K562 (cell line): ENCODE results near the gene ATP9A. TPM values are rescaled to one million over a fixed set of nuclear protein-coding genes. Genes with fewer than 3 reads are reported as not detected.

Experiments used
- CC2D1A ChIP-seq: fragments of 450-650 bp; IDR thresholded peaks from 2 replicates; pipeline ENCODE4 v1.6.1; 2017; ENCODE audit warnings: mild to moderate bottlenecking
- MYBL2 ChIP-seq, 2 experiments: fragments of 450-650 bp in 1 of 2; sonication (generic) in 1 of 2; formaldehyde crosslinking in 1 of 2; IDR thresholded peaks; 2 replicates each; pipeline versions ENCODE4 v1.6.1 to v1.8.1; 2017 to 2022; ENCODE audit warnings: borderline replicate concordance in 1 of 2, inconsistent platforms in 1 of 2, low read depth in 1 of 2, mild to moderate bottlenecking in 1 of 2, missing genetic modification reagents in 1 of 2, moderate library complexity in 1 of 2
- RB1 ChIP-seq: fragments of 450-650 bp; IDR thresholded peaks from 2 replicates; pipeline ENCODE4 v1.6.1; 2017; ENCODE audit warnings: low read depth, mild to moderate bottlenecking
- SRSF7 ChIP-seq: fragments of 200-400 bp; formaldehyde crosslinking; optimal IDR thresholded peaks from 2 replicates; pipeline ENCODE3; 2017; ENCODE audit warnings: mild to moderate bottlenecking, low read depth, low read length
- TAF1 ChIP-seq: IDR thresholded peaks from 2 replicates; pipeline ENCODE4 v1.6.1; 2011; ENCODE audit warnings: mild to moderate bottlenecking, low read length, moderate library complexity; ENCODE audit not compliant: insufficient read depth, control insufficient read depth, severe bottlenecking; ENCODE audit errors: extremely low read depth
- TCF3 ChIP-seq: sonication (generic); formaldehyde crosslinking; IDR thresholded peaks from 2 replicates; pipeline ENCODE4 v1.4.0; 2020; ENCODE audit warnings: mild to moderate bottlenecking, missing genetic modification reagents
- TCF7 ChIP-seq: sonication (generic); IDR thresholded peaks from 2 replicates; pipeline ENCODE4 v1.6.1; 2016; ENCODE audit warnings: antibody characterized with exemption, borderline replicate concordance
- TRIM28 ChIP-seq: fragments of 450-650 bp; IDR thresholded peaks from 2 replicates; pipeline ENCODE4 v1.6.1; 2017
- ZFPM2 ChIP-seq: fragments of 250-450 bp; sonication (Bioruptor Pico); IDR thresholded peaks from 2 replicates; pipeline ENCODE4 v1.5.1; 2022; ENCODE audit warnings: mild to moderate bottlenecking
- ZNF347 ChIP-seq: fragments of 450-650 bp; formaldehyde crosslinking; IDR thresholded peaks from 2 replicates; pipeline ENCODE4 v1.4.0; 2020; ENCODE audit warnings: low read depth, mild to moderate bottlenecking, moderate library complexity
- polyA plus RNA-seq, 8 experiments: library from polyadenylated mRNA; depleted of rRNA in 4 of 8; stranded (reverse) in 5 of 8; unstranded in 3 of 8; fragments of >200 nt; fragmentation: Nextera tagmentation in 2 of 8; fragmentation: Illumina TruSeq in 1 of 8; extraction: Ambion mirVana in 2 of 8; extraction: Trizol in 1 of 8; gene quantifications; 2 replicates each; pipeline versions ENCODE4 v1.2.1 to v1.2.3, GENCODE V29; 2011 to 2014; ENCODE audit warnings: inconsistent platforms in 1 of 8, missing spikeins in 1 of 8
- total RNA-seq, 7 experiments: library from RNA; depleted of rRNA in 6 of 7; stranded (reverse); fragments of >200 nt in 6 of 7; fragmentation: Illumina TruSeq in 2 of 7; extraction: Trizol in 2 of 7; gene quantifications; 2 replicates each; pipeline versions ENCODE4 v1.2.1 to v1.2.3, GENCODE V29; 2011 to 2021; ENCODE audit warnings: low replicate concordance in 1 of 7
- TF ChIP-seq, protein P1 (sequence below): IDR thresholded peaks from 2 replicates; pipeline ENCODE4 v1.6.1; 2011; ENCODE audit not compliant: insufficient read length; ENCODE audit errors: extremely low read depth
- TF ChIP-seq, protein P2 (sequence below), 2 experiments: fragments of 150-350 bp in 1 of 2; IDR thresholded peaks; 2 replicates each; pipeline ENCODE4 v1.6.1; 2012 to 2016; ENCODE audit warnings: low read depth in 2 of 2, low read length in 2 of 2, mild to moderate bottlenecking in 1 of 2, moderate library complexity in 1 of 2
- TF ChIP-seq, protein P3 (sequence below), 2 experiments: fragments of 450-650 bp in 1 of 2; sonication (generic) in 1 of 2; formaldehyde crosslinking in 1 of 2; IDR thresholded peaks; 2 replicates each; pipeline versions ENCODE4 v1.7.1 to v1.9.0; 2016 to 2022; ENCODE audit warnings: inconsistent platforms in 1 of 2, mild to moderate bottlenecking in 1 of 2, missing genetic modification reagents in 1 of 2

The ATP9A gene
- total and polyA plus RNA-seq, 9 of the 15 experiments (the other 6 are each of a cell fraction or from before 2014, with no cell fraction given) = 0.18 to 0.62 (median 0.29) TPM

DNA sequence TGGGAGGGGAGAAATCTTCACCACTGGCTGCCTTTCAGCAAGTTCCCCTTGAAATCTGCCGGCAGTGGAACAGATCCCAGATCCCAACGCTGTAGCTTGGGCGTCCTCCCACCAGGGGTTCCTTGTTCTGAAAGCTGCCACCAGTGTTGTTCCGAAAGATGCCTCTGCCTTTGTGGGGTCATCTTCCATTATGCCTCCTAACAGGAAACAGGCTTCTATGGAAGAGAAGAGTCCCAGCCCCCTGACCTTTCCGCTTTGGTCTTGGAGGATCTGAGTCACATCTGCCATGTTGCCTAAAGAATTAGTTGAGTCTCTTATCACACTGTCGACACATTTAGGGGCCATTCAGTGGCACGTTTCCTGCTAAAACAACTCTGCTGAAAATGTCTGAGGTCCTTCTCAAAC, 168.2 kb downstream of the ATP9A start (continued):
- TF ChIP-seq MYBL2 (IDR thresholded peaks at IDR 0.05; ENCODE audit: low read depth) (no peak), MYBL2 (CRISPR knock-in tag; IDR thresholded peaks at IDR 0.05; ENCODE audit: borderline replicate concordance) (no peak), ZFPM2 (no peak), CC2D1A (no peak), TCF7 (no peak), RB1 (no peak), TCF3 (peak; percentile 82), TAF1 (no peak), TRIM28 (no peak), ZNF347 (CRISPR knock-in tag) (no peak), SRSF7 (no peak)
- TF ChIP-seq, protein P1, sequence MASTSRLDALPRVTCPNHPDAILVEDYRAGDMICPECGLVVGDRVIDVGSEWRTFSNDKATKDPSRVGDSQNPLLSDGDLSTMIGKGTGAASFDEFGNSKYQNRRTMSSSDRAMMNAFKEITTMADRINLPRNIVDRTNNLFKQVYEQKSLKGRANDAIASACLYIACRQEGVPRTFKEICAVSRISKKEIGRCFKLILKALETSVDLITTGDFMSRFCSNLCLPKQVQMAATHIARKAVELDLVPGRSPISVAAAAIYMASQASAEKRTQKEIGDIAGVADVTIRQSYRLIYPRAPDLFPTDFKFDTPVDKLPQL = no peak
- TF ChIP-seq, protein P2, sequence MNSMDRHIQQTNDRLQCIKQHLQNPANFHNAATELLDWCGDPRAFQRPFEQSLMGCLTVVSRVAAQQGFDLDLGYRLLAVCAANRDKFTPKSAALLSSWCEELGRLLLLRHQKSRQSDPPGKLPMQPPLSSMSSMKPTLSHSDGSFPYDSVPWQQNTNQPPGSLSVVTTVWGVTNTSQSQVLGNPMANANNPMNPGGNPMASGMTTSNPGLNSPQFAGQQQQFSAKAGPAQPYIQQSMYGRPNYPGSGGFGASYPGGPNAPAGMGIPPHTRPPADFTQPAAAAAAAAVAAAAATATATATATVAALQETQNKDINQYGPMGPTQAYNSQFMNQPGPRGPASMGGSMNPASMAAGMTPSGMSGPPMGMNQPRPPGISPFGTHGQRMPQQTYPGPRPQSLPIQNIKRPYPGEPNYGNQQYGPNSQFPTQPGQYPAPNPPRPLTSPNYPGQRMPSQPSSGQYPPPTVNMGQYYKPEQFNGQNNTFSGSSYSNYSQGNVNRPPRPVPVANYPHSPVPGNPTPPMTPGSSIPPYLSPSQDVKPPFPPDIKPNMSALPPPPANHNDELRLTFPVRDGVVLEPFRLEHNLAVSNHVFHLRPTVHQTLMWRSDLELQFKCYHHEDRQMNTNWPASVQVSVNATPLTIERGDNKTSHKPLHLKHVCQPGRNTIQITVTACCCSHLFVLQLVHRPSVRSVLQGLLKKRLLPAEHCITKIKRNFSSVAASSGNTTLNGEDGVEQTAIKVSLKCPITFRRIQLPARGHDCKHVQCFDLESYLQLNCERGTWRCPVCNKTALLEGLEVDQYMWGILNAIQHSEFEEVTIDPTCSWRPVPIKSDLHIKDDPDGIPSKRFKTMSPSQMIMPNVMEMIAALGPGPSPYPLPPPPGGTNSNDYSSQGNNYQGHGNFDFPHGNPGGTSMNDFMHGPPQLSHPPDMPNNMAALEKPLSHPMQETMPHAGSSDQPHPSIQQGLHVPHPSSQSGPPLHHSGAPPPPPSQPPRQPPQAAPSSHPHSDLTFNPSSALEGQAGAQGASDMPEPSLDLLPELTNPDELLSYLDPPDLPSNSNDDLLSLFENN (IDR thresholded peaks at IDR 0.05; ENCODE audit: low read depth in 2 of 2, low read length in 2 of 2) = 0 out of 4 replicates have a peak, but pooled peaks of 1 of the 2 experiments have one; percentile 10
- TF ChIP-seq, protein P3, sequence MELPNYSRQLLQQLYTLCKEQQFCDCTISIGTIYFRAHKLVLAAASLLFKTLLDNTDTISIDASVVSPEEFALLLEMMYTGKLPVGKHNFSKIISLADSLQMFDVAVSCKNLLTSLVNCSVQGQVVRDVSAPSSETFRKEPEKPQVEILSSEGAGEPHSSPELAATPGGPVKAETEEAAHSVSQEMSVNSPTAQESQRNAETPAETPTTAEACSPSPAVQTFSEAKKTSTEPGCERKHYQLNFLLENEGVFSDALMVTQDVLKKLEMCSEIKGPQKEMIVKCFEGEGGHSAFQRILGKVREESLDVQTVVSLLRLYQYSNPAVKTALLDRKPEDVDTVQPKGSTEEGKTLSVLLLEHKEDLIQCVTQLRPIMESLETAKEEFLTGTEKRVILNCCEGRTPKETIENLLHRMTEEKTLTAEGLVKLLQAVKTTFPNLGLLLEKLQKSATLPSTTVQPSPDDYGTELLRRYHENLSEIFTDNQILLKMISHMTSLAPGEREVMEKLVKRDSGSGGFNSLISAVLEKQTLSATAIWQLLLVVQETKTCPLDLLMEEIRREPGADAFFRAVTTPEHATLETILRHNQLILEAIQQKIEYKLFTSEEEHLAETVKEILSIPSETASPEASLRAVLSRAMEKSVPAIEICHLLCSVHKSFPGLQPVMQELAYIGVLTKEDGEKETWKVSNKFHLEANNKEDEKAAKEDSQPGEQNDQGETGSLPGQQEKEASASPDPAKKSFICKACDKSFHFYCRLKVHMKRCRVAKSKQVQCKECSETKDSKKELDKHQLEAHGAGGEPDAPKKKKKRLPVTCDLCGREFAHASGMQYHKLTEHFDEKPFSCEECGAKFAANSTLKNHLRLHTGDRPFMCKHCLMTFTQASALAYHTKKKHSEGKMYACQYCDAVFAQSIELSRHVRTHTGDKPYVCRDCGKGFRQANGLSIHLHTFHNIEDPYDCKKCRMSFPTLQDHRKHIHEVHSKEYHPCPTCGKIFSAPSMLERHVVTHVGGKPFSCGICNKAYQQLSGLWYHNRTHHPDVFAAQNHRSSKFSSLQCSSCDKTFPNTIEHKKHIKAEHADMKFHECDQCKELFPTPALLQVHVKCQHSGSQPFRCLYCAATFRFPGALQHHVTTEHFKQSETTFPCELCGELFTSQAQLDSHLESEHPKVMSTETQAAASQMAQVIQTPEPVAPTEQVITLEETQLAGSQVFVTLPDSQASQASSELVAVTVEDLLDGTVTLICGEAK (IDR thresholded peaks at IDR 0.05) = no peak
- TF ChIP-seq, protein P3 (CRISPR knock-in tag; IDR thresholded peaks at IDR 0.05) = no peak
